C4-2B (cell line): ENCODE data around the gene ZNF428.
A peak's percentile ranks its signal among the peaks of the same experiment; 100 is the strongest.

Source experiments
- H3K27ac ChIP-seq: fragments of 450-650 bp; 2 replicates; pipeline ENCODE4 v1.5.1; 2017
- ZFX ChIP-seq: fragments of 450-650 bp; IDR thresholded peaks from 2 replicates; pipeline ENCODE4 v1.6.1; 2017
- TF ChIP-seq, protein P1 (sequence below): fragments of 450-650 bp; conservative IDR thresholded peaks from 2 replicates; pipeline ENCODE4 v1.5.1; 2017; ENCODE audit warnings: mild to moderate bottlenecking

Gene ZNF428

DNA sequence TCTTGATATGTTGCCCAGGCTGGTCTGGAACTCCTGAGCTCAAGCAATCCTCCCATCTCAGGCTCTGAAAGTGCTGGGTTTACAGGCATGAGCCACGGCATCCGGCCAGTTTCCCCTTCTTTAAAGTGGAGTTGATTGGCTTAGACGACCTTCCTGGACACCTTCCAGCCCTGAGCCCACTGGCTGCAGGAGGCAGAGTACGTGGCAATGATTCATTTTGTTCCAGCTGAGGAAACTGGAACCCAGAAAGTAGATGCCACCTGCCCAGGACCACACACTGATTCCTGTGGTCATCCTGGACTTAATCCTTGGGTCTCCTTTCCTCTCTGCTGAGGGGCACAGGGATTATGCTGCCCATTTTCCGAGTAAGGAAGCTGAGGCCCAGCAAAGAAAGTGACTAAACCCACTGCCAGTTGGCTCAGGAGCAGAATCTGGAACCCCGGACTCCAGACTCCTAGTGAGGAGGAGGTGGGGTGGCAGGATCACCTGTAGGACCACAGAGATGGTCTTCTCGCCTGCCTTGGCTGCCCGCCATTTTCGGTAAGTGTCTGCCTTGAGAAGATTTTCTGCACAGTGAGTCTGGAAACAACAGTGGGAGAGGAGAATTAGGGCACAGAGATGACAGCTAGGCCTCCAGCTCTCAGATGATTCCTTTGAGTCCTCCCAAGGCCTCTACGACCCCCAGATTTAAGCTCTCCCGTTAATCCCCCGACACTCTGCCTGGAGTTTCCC lies 44.8 kb downstream of the ZNF428 start:
- peak overlapping the region; percentile 85 for H3K27ac ChIP-seq
- TF ChIP-seq, protein P1, sequence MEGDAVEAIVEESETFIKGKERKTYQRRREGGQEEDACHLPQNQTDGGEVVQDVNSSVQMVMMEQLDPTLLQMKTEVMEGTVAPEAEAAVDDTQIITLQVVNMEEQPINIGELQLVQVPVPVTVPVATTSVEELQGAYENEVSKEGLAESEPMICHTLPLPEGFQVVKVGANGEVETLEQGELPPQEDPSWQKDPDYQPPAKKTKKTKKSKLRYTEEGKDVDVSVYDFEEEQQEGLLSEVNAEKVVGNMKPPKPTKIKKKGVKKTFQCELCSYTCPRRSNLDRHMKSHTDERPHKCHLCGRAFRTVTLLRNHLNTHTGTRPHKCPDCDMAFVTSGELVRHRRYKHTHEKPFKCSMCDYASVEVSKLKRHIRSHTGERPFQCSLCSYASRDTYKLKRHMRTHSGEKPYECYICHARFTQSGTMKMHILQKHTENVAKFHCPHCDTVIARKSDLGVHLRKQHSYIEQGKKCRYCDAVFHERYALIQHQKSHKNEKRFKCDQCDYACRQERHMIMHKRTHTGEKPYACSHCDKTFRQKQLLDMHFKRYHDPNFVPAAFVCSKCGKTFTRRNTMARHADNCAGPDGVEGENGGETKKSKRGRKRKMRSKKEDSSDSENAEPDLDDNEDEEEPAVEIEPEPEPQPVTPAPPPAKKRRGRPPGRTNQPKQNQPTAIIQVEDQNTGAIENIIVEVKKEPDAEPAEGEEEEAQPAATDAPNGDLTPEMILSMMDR, result no peak
- TF ChIP-seq ZFX, result no peak

DNA sequence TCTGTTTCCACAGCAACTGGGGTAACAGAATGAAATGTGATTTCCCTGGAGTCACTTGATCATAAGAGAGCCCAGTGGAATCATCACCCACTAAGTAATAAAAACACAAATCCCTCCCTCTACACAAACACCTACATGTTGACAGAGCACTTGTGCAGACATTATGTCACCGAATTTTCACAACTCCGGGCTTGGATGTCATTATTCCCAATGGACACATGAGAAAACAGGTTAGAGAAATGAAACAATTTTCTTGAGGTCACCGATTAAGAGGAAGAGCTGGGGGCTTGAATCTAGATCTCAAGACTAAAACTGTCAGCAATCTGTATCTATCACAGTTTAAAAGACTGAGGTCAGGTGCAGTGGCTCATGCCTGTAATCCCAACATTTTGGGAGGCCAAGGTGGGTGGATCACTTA lies 47.2 kb downstream of the ZNF428 start:
- TF ChIP-seq ZFX, result no peak
- TF ChIP-seq, protein P1, result no peak
- no peak overlapping the region for H3K27ac ChIP-seq

DNA sequence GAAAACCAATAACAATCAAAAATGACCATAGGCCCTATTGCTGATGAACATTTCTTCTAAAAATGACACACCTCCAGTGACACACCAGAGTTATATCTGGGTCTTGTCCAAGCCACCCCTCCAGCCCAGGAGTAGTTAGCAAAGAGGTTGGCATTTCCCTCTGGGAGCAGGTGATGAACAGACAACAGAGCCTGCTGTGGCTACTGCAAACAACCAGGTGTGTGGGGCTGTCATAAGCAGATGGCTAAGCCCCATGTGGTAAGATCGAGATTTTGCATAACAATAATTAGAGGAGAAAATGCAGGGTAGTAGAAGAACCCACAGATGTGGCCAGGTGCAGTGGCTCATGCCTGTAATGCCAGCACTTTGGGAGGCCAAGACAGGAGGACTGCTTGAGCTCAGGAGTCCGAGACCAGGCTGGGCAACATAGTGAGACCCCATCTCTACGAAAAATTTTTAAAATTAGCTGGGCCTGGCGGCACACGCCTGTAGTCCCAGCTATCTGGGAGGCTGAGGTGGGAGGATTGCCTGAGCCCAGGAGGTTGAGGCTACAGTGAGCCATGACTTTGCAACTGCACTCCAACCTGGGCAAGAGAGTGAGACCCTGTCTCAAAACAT lies 49.1 kb downstream of the ZNF428 start:
- H3K27ac ChIP-seq, result no peak overlapping the region
- TF ChIP-seq, protein P1, result no peak
- TF ChIP-seq ZFX, result no peak

DNA sequence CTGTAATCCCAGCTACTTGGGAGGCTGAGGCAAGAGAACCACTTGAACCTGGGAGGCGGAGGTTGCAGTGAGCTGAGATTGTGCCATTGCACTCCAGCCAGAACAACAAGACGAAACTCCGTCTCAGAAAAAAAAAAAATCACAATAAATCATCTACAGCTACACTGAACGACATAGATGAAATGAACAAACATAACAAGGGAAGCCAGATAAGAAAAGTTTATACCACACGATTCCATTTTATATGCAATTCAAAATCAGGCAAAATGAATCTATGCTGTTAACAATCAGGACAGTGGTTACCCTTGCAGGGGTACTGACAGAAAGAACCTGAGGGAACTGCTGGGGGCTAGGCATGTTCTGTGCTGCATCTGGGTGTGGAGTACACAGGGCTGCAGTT lies 49.8 kb downstream of the ZNF428 start:
- TF ChIP-seq ZFX, result no peak
- TF ChIP-seq, protein P1, result no peak

DNA sequence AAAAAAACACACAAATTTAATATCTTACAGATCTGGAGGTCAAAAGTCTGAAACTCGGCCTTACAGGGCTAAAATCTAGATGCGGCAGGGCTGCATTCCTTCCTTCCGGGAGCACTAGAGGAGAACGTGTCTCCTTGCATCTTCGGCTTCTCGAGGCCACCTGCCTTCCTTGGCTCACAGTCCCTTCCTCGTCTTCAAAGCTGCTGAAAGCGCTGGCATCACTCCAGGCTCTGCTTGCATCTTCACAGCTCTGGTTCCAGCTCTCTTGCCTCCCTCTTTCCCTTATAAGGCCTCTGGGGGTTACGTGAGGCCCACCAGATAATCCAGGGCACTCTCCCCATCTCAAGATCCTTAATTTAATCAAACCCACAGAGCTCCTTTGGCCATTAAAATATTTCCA lies 54.6 kb downstream of the ZNF428 start:
- no peak for TF ChIP-seq ZFX
- TF ChIP-seq, protein P1, result no peak
- H3K27ac ChIP-seq, result no peak overlapping the region

More for the DNA sequence above, 49.8 kb downstream of the ZNF428 start:
- H3K27ac ChIP-seq, result no peak overlapping the region

DNA sequence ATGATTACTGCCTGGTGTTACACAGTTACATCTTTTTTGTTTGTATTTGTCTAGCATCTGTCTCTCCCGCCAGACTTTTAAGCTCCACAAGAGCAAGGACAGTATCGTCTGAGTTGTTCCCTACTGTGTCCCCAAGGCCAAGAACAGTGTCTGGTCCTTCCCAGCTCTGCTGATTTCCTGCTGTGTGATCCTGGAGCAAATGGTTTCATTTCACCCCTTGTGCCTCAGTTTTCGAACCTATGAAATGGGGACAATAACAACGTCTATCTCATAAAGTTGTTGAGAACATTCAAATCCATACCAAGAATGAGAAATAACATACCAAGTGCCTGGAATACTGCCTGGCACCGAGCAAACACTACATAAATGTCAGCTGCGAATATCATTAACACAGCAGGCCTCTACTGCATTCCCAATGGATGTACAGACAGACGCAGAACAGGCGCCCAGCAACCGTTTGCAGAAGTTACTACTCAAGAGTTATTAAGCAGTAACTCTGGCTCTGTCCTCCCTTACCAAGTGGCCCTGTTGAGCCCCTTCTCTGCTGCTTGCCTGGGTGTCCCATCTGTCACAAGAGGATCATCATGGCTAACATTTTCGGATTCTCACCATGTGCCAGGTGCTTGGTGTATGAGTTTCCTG lies 55.5 kb downstream of the ZNF428 start:
- TF ChIP-seq ZFX, result no peak
- TF ChIP-seq, protein P1, result no peak
- H3K27ac ChIP-seq, result no peak overlapping the region

DNA sequence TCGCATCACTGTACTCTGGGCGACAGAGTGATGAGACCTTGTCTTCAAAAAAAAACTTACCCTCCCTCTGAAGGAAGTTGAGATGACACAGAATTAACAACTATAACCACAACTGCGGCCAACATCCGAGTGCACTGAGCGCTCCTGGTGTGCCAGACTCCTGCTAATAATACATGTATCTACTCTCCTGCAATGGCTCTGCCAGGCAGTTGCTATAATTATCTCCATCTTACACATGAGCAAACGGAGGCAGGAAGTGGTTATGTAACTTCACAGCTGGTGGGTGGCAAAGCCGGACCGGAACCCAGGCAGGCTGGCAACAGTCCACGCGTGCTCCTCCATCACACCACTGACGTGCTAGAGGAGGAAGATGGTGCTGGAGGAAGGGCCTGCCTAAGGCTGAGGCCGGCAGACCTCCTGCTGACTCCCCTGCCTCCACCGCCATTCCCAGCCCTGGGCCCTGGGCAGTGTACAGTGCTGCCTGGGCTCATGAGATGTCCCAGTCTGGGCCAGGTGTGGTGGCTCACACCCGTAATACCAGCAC lies 56.7 kb downstream of the ZNF428 start:
- TF ChIP-seq, protein P1, result no peak
- no peak overlapping the region for H3K27ac ChIP-seq
